Mesenchymal stem cell (in vitro differentiated cells and primary cell): ENCODE results near the gene TBC1D9.

Experiments
- DNase-seq: peaks from one replicate; pipeline ENCODE4 v3.0.0-alpha.2; 2013
- H2AFZ ChIP-seq: one replicate; pipeline ENCODE4 v1.6.1; 2013; ENCODE audit warnings: low read depth, mild to moderate bottlenecking, control low read depth, inconsistent platforms, low read length, moderate library complexity
- H2AK5ac ChIP-seq: 2 replicates; pipeline ENCODE4 v1.6.1; 2013; ENCODE audit warnings: low read length, moderate library complexity, mild to moderate bottlenecking, inconsistent platforms; ENCODE audit not compliant: severe bottlenecking
- H2BK120ac ChIP-seq: one replicate; pipeline ENCODE4 v1.6.1; 2013; ENCODE audit warnings: low read depth, mild to moderate bottlenecking, inconsistent platforms, low read length, moderate library complexity
- H2BK12ac ChIP-seq, 2 experiments: one replicate each; pipeline ENCODE4 v1.6.1; 2013; ENCODE audit warnings: inconsistent platforms in 2 of 2, low read length in 2 of 2, mild to moderate bottlenecking in 2 of 2, moderate library complexity in 2 of 2, control low read depth in 1 of 2
- H2BK15ac ChIP-seq: one replicate; pipeline ENCODE4 v1.6.1; 2013; ENCODE audit warnings: mild to moderate bottlenecking, low read depth, inconsistent platforms; ENCODE audit not compliant: poor library complexity, severe bottlenecking
- H2BK5ac ChIP-seq: 2 replicates; pipeline ENCODE4 v1.6.1; 2013; ENCODE audit warnings: low read depth, mild to moderate bottlenecking, low read length, control low read depth, inconsistent platforms; ENCODE audit not compliant: poor library complexity, severe bottlenecking
- H3K14ac ChIP-seq, 2 experiments: one replicate each; pipeline ENCODE4 v1.6.1; 2013; ENCODE audit warnings: inconsistent platforms in 2 of 2, low read length in 2 of 2, control low read depth in 1 of 2, mild to moderate bottlenecking in 1 of 2, moderate library complexity in 1 of 2
- H3K18ac ChIP-seq, 2 experiments: one replicate each; pipeline ENCODE4 v1.6.1; 2013; ENCODE audit warnings: inconsistent platforms in 2 of 2, low read length in 2 of 2, control low read depth in 1 of 2, low read depth in 1 of 2, mild to moderate bottlenecking in 1 of 2
- H3K23ac ChIP-seq, 2 experiments: one replicate each; pipeline ENCODE4 v1.6.1; 2013; ENCODE audit warnings: inconsistent platforms in 2 of 2, low read length in 2 of 2, mild to moderate bottlenecking in 2 of 2, moderate library complexity in 2 of 2, control low read depth in 1 of 2
- H3K27ac ChIP-seq: 2 replicates; pipeline ENCODE4 v1.5.1; 2013; ENCODE audit warnings: mild to moderate bottlenecking, moderate library complexity, low read length, control low read depth, inconsistent platforms; ENCODE audit not compliant: poor library complexity, severe bottlenecking
- H3K27me3 ChIP-seq, 2 experiments: 2 replicates each; pipeline versions ENCODE4 v1.6.1 to v1.7.0; 2013; ENCODE audit warnings: low read length in 2 of 2, mild to moderate bottlenecking in 2 of 2, moderate library complexity in 2 of 2, control low read depth in 1 of 2, inconsistent platforms in 1 of 2; ENCODE audit not compliant: control insufficient read depth in 1 of 2, insufficient read depth in 1 of 2
- H3K36me3 ChIP-seq, 2 experiments: 2 replicates each; pipeline versions ENCODE4 v1.6.1 to v1.7.0; 2013; ENCODE audit warnings: low read length in 2 of 2, control low read depth in 1 of 2, inconsistent platforms in 1 of 2, low read depth in 1 of 2, mild to moderate bottlenecking in 1 of 2; ENCODE audit not compliant: insufficient read depth in 2 of 2, control insufficient read depth in 1 of 2
- H3K4ac ChIP-seq, 2 experiments: one replicate each; pipeline ENCODE4 v1.6.1; 2013; ENCODE audit warnings: inconsistent platforms in 2 of 2, low read length in 2 of 2, mild to moderate bottlenecking in 2 of 2, moderate library complexity in 2 of 2, control low read depth in 1 of 2, low read depth in 1 of 2
- H3K4me1 ChIP-seq: 2 replicates; pipeline ENCODE4 v1.6.1; 2013; ENCODE audit warnings: low read depth, low read length, control low read depth; ENCODE audit not compliant: control insufficient read depth, insufficient read depth
- H3K4me2 ChIP-seq: 2 replicates; pipeline ENCODE4 v1.6.1; 2013; ENCODE audit warnings: low read length, mild to moderate bottlenecking, inconsistent platforms; ENCODE audit not compliant: poor library complexity, severe bottlenecking
- H3K4me3 ChIP-seq, 2 experiments: 2 replicates each; pipeline versions ENCODE4 v1.5.1 to v1.7.0; 2013; ENCODE audit warnings: low read length in 2 of 2, mild to moderate bottlenecking in 2 of 2, control low read depth in 1 of 2, low read depth in 1 of 2; ENCODE audit not compliant: insufficient read depth in 1 of 2
- H3K79me1 ChIP-seq: replicated peaks from 2 replicates; pipeline ENCODE4 v1.6.1; 2013; ENCODE audit warnings: mild to moderate bottlenecking, control low read depth, low read length, inconsistent platforms; ENCODE audit not compliant: poor library complexity, severe bottlenecking
- H3K9ac ChIP-seq: 2 replicates; pipeline ENCODE4 v1.7.0; 2013; ENCODE audit warnings: mild to moderate bottlenecking, low read length, moderate library complexity
- H3K9me3 ChIP-seq: 2 replicates; pipeline ENCODE4 v1.7.0; 2013; ENCODE audit warnings: mild to moderate bottlenecking, low read length; ENCODE audit not compliant: control insufficient read depth
- H4K8ac ChIP-seq: one replicate; pipeline ENCODE4 v1.6.1; 2013; ENCODE audit warnings: inconsistent platforms, mild to moderate bottlenecking, low read length, moderate library complexity
- H4K91ac ChIP-seq: one replicate; pipeline ENCODE4 v1.6.1; 2013; ENCODE audit warnings: mild to moderate bottlenecking, low read length, inconsistent platforms
- WGBS: methylation state at CpG from one replicate; pipeline ENCODE4 v1.1.7; 2013; ENCODE audit warnings: mixed read lengths; 5-methylcytosine and 5-hydroxymethylcytosine counted together

The TBC1D9 gene

DNA sequence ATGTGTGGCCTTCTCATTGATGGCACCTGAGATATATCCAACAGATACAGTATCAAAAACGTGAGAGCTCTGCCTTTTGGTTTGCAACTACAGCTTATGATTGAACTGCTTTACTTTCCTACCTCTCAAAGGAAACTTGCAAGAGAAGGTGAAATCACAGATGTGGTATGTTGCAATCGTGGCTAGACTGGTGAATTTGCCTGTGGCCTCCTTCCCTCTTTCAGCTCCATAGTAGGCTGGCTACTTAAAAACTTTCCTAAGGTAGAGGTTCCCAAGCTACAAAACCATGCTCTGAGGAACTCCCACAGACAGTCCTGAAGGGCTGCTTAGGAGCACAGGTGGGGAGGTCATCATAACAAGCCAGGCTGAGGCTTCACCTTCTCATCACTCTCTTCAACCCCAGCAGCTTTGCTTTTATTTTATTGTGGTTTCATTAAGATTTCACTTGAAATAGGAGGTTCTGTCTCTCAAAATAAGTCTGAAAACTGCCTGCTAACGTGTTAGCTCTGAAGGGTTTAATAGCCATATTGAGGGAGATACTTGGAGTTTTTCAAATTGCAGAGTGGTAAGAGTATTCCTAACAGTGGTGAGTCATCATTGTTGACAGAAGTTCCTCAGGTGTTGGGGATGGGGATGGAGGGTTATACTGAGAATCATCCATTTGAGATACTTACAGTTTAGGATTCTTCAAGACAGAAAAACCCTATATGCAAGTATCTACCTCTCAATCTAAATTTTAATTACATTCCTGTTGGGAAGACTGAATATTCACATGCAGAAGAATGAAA lies 93.9 kb downstream of the TBC1D9 start:
- no peak overlapping the region for H3K18ac ChIP-seq
- H3K4me2 ChIP-seq = no peak overlapping the region
- H3K23ac ChIP-seq = no peak overlapping the region
- no peak overlapping the region for H4K8ac ChIP-seq
- 80% methylated on average over 2 of the region's 3 CpGs for WGBS
- H3K9me3 ChIP-seq = no peaks in the 10 kb centered on the region
- H3K14ac ChIP-seq = no peak overlapping the region
- H3K27me3 ChIP-seq = no peaks in the 10 kb centered on the region
- peaks cover 13 to 73% of the 10 kb centered on the region in 2 experiments for H3K36me3 ChIP-seq
- H2BK15ac ChIP-seq = no peak overlapping the region
- H3K4me1 ChIP-seq = peaks cover 4% of the 10 kb centered on the region
- H4K91ac ChIP-seq = no peak overlapping the region
- H3K4ac ChIP-seq = no peak overlapping the region
- no peak for DNase-seq
- no peak overlapping the region for H3K4me3 ChIP-seq
- H2BK5ac ChIP-seq = no peak overlapping the region
- H3K79me1 ChIP-seq = peaks cover 3% of the 10 kb centered on the region
- no peak overlapping the region for H2BK120ac ChIP-seq
- H3K27ac ChIP-seq = peak overlapping the region; percentile 50
- no peak overlapping the region for H2AFZ ChIP-seq
- H2BK12ac ChIP-seq = no peak overlapping the region
- no peak overlapping the region for H3K9ac ChIP-seq
- H2AK5ac ChIP-seq = no peak overlapping the region

DNA sequence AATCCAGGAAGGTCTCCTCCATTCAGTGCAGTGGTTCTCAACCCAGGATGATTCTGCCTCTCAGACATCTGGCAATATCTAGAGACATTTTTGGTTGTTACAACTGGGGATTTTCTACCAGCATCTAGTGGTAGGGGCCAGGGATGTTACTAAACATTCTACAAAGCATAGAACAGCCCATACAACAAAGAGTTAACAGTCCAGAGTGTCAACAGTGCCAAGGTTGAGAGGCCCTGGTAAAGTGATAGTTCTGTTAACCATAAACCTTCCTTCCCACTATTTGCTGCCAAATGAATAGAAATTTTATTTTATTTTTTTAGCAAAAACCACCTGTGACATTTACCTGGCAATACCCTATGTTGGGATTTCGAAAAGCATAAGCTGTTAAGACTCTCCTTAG lies 94.6 kb downstream of the TBC1D9 start:
- Histone ChIP-seq H2AFZ (no peak overlapping the region), H3K9me3 (no peaks in the 10 kb centered on the region), H3K27ac (peak overlapping the region; percentile 50), H2BK15ac (no peak overlapping the region), H3K4me2 (no peak overlapping the region), H3K14ac (no peak overlapping the region), H2AK5ac (peak overlapping the region; percentile 96), H3K36me3 (peaks cover 13 to 73% of the 10 kb centered on the region in 2 experiments), H2BK12ac (no peak overlapping the region), H2BK120ac (no peak overlapping the region), H4K8ac (no peak overlapping the region), H3K4ac (no peak overlapping the region), H3K4me3 (no peak overlapping the region), H3K18ac (no peak overlapping the region), H3K79me1 (peaks cover 3% of the 10 kb centered on the region), H3K27me3 (no peaks in the 10 kb centered on the region), H3K4me1 (peaks cover 4% of the 10 kb centered on the region), H2BK5ac (no peak overlapping the region), H3K23ac (no peak overlapping the region), H4K91ac (peak overlapping the region; percentile 50), H3K9ac (no peak overlapping the region)
- WGBS = 95% methylated on average over 1 of the region's 1 CpG
- DNase-seq = no peak

DNA sequence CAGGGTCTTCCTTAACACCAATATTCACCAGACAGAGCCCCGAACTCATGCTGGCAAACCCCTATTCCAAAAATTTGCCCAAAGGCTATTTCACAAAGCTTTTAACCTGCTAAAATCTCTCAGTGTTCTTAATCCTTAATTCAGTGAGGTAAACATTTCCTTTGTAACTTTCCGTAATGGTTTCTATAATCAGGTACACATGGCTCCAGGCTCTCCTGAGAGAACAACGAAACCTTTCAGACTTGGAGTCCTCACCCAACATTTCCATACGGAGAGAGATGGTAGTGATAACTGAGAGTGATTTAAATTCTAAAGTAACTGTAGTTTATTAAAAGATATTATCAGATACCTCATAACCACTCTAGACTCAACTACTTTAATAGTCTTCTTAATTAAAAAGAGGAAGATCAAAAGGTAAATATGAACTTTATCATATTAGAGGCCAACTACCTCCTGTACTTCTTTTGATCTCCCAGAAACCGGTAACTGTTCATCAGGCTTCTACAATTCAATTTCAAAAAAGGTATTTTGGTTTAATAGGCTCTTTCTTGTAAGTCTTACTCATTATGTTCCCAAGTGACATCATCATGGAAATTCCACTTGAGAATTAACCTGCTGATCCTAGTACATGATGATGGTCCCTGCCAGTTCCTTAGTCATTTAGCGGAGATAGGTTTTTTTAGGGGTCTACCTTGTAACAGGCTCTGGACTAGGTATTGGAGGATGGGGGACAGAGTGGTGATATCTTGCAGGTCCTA lies 96.1 kb downstream of the TBC1D9 start:
- Histone ChIP-seq H2BK15ac (no peak overlapping the region), H3K4me3 (no peak overlapping the region), H2BK12ac (no peak overlapping the region), H3K36me3 (peaks cover 13 to 77% of the 10 kb centered on the region in 2 experiments), H2BK5ac (no peak overlapping the region), H4K8ac (no peak overlapping the region), H2BK120ac (no peak overlapping the region), H3K9ac (no peak overlapping the region), H3K18ac (no peak overlapping the region), H3K9me3 (no peaks in the 10 kb centered on the region), H3K4me1 (peaks cover 4% of the 10 kb centered on the region), H3K27ac (no peak overlapping the region), H3K4ac (no peak overlapping the region), H2AFZ (no peak overlapping the region), H2AK5ac (no peak overlapping the region), H3K79me1 (peaks cover 3% of the 10 kb centered on the region), H3K4me2 (no peak overlapping the region), H4K91ac (no peak overlapping the region), H3K23ac (no peak overlapping the region), H3K14ac (no peak overlapping the region), H3K27me3 (no peaks in the 10 kb centered on the region)
- peak; percentile 40 for DNase-seq
- WGBS = 95% methylated on average over 2 of the region's 6 CpGs

GRCh38 chr4:140654495-140654814 lies 101.7 kb downstream of the TBC1D9 start:
- peak overlapping the region; percentile 79 for H3K9ac ChIP-seq
- H3K27ac ChIP-seq = peak overlapping the region; percentile 68
- no peak overlapping the region for H3K18ac ChIP-seq
- WGBS = no CpG with 5 or more reads among the region's 1 CpG
- H2BK12ac ChIP-seq = no peak overlapping the region
- peaks cover 12 to 73% of the 10 kb centered on the region in 2 experiments for H3K36me3 ChIP-seq
- no peaks in the 10 kb centered on the region for H3K27me3 ChIP-seq
- H3K4ac ChIP-seq = no peak overlapping the region
- no peak overlapping the region for H4K8ac ChIP-seq
- peaks cover under 1% of the 10 kb centered on the region for H3K79me1 ChIP-seq
- no peak overlapping the region for H2AK5ac ChIP-seq
- no peak overlapping the region for H2BK120ac ChIP-seq
- no peak overlapping the region for H2AFZ ChIP-seq
- no peaks in the 10 kb centered on the region for H3K9me3 ChIP-seq
- H3K14ac ChIP-seq = no peak overlapping the region
- H2BK15ac ChIP-seq = no peak overlapping the region
- H3K23ac ChIP-seq = no peak overlapping the region
- H2BK5ac ChIP-seq = no peak overlapping the region
- DNase-seq = no peak
- H3K4me1 ChIP-seq = peaks cover 6% of the 10 kb centered on the region
- H4K91ac ChIP-seq = no peak overlapping the region
- no peak overlapping the region for H3K4me2 ChIP-seq
- no peak overlapping the region for H3K4me3 ChIP-seq
